Brain microvascular endothelial cell (primary cell): ENCODE measurements around the gene PNKD.

Source experiments
- DNase-seq: peaks from one replicate; pipeline ENCODE4 v3.0.0-alpha.2; 2020
- H3K27ac ChIP-seq: fragments of 250-450 bp; sonication (Bioruptor Pico); 2 replicates; pipeline ENCODE4 v1.5.1; 2020; ENCODE audit warnings: mild to moderate bottlenecking, moderate library complexity
- H3K27me3 ChIP-seq: fragments of 250-450 bp; sonication (Bioruptor Pico); replicated peaks from 2 replicates; pipeline ENCODE4 v1.5.1; 2020; ENCODE audit warnings: mild to moderate bottlenecking
- H3K36me3 ChIP-seq: fragments of 250-450 bp; sonication (Bioruptor Pico); replicated peaks from 2 replicates; pipeline ENCODE4 v1.5.1; 2020; ENCODE audit warnings: mild to moderate bottlenecking
- H3K4me3 ChIP-seq: 2 replicates; pipeline ENCODE4 v1.5.1; 2011; ENCODE audit warnings: low read depth, mild to moderate bottlenecking, control low read depth, low read length, moderate library complexity
- in situ Hi-C: cut with HindIII; loops from 2 replicates; pipeline ENCODE4 v1.10.0; 2017; ENCODE audit warnings: low sequenced_read_pairs, low pct_ligation_motif_present
- TF ChIP-seq, protein P1 (sequence below): IDR thresholded peaks from 2 replicates; pipeline ENCODE4 v1.5.1; 2011; ENCODE audit warnings: low read depth, mild to moderate bottlenecking, moderate library complexity, low read length, control low read depth, inconsistent platforms; ENCODE audit errors: missing control alignments

The PNKD gene

DNA sequence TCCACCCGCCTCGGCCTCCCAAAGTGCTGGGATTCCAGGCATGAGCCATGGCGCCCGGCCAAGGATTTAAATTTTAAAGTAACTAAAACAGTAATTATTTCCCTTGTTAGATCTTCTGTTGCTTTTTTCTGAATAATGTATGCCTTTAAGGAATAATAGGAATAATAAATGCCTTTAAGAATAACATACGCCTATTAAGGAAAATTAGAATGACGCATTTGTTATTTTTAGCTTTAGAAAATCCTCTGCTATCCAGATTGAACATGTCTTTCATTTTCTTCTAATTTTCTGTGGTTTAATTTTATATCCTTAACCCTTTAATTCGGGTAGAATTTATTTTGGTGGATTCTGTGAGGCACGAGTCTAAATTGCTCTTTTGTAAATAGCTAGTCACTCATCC lies 45.1 kb downstream of the PNKD start:
- no peaks in the 10 kb centered on the region for H3K27me3 ChIP-seq
- DNase-seq = no peak
- TF ChIP-seq, protein P1, sequence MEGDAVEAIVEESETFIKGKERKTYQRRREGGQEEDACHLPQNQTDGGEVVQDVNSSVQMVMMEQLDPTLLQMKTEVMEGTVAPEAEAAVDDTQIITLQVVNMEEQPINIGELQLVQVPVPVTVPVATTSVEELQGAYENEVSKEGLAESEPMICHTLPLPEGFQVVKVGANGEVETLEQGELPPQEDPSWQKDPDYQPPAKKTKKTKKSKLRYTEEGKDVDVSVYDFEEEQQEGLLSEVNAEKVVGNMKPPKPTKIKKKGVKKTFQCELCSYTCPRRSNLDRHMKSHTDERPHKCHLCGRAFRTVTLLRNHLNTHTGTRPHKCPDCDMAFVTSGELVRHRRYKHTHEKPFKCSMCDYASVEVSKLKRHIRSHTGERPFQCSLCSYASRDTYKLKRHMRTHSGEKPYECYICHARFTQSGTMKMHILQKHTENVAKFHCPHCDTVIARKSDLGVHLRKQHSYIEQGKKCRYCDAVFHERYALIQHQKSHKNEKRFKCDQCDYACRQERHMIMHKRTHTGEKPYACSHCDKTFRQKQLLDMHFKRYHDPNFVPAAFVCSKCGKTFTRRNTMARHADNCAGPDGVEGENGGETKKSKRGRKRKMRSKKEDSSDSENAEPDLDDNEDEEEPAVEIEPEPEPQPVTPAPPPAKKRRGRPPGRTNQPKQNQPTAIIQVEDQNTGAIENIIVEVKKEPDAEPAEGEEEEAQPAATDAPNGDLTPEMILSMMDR = no peak
- no peak overlapping the region for H3K27ac ChIP-seq
- H3K4me3 ChIP-seq = no peak overlapping the region
- no peaks in the 10 kb centered on the region for H3K36me3 ChIP-seq
- in situ Hi-C loops = no loop called here

DNA sequence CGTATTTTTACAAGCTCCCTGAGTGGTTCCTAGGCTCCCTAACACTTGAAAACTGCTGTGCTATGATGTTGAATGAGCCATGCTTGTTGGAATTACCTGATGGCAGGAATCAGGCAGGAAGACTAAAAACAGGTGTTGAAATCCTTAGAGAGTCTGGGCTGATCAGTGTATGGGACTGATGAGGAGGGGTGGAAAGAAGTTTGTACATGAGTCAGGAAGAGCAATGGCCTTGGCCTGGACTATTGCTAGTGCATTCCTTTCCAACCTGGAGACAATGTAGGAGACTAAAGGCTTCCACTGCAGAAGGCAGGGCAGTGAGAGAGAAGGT lies 46.9 kb downstream of the PNKD start:
- no peaks in the 10 kb centered on the region for H3K36me3 ChIP-seq
- no peak overlapping the region for H3K4me3 ChIP-seq
- DNase-seq = no peak
- no peaks in the 10 kb centered on the region for H3K27me3 ChIP-seq
- H3K27ac ChIP-seq = no peak overlapping the region
- TF ChIP-seq, protein P1 = no peak
- in situ Hi-C loops = no loop called here

- in situ Hi-C loops = no loop called here
- DNase-seq = no peak
- no peak overlapping the region for H3K27ac ChIP-seq
These were observed 47.5 kb downstream of the PNKD start for GRCh38 chr2:218317835-218318234.

GRCh38 chr2:218318241-218318640 lies 47.9 kb downstream of the PNKD start:
- H3K27ac ChIP-seq = no peak overlapping the region
- no peaks in the 10 kb centered on the region for H3K27me3 ChIP-seq
- TF ChIP-seq, protein P1 = no peak
- in situ Hi-C loops = no loop called here
- no peak overlapping the region for H3K4me3 ChIP-seq
- H3K36me3 ChIP-seq = no peaks in the 10 kb centered on the region
- no peak for DNase-seq

More at GRCh38 chr2:218317835-218318234, 47.5 kb downstream of the PNKD start:
- TF ChIP-seq, protein P1 = no peak
- H3K27me3 ChIP-seq = no peaks in the 10 kb centered on the region
- no peaks in the 10 kb centered on the region for H3K36me3 ChIP-seq
- H3K4me3 ChIP-seq = no peak overlapping the region

DNA sequence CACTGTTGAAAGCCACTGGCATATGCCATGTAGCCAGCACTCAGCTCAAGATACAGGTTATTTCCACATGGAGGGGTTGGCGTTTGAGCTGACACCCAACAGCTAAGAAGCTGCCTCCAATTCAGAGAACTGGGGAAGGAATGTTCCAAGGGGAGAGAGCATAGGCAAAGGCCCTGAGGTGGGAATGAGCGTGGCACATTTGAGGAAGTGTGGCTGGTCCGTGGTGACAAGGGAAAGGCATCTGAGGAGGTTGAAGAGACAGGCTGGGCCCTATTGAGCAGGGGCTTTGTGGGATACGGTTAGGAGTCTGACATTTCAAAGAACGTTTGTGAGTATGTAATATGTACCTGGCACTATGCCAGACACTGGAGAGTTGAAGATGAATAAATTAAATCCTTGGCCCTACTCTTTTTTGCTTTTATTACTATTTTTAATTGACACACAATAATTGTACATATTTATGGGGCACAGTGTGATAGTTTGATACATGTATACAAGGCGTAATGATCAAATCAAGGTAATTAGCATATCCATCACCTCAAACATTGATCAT lies 49.6 kb downstream of the PNKD start:
- in situ Hi-C loops = no loop called here
- TF ChIP-seq, protein P1 = no peak
- Histone ChIP-seq H3K27me3 (no peaks in the 10 kb centered on the region), H3K27ac (no peak overlapping the region), H3K4me3 (no peak overlapping the region), H3K36me3 (no peaks in the 10 kb centered on the region)
- DNase-seq = no peak

DNA sequence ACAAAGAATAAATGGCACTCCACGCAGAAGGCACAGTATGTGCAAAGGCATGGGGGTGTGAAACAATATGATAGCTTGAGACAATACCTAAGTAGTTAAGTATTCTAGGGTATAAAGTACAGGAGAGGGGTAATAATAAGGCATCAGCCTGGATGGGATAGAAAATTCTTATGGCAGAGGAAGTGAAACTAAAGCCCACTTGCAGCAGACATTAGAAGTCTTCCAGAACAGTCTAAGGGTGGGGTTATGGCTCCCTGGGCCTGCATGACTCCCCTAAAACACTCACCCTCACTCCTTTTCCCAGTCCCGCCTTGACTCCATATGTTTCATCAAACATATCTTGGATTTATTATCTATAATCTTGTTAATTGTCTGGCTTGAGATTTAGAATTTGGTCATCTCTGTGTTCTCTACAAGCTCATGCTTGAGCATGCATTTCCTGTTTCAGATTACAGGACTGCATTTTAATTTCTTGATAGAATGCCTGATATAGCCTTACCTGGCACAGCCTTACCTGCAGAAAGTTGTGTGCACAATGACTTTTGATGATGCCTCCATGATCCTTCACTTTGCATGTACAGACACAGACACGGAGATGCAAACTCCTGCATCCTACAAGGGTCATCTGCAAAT lies 50.5 kb downstream of the PNKD start:
- no peaks in the 10 kb centered on the region for H3K27me3 ChIP-seq
- DNase-seq = no peak
- TF ChIP-seq, protein P1 = no peak
- H3K4me3 ChIP-seq = no peak overlapping the region
- in situ Hi-C loops = no loop called here
- H3K27ac ChIP-seq = no peak overlapping the region
- no peaks in the 10 kb centered on the region for H3K36me3 ChIP-seq
